Muscle of leg (tissue), 11 donors: Measurements from ENCODE around the gene KLHL10. TPM values are rescaled to one million over a fixed set of nuclear protein-coding genes. Genes with fewer than 3 reads are reported as not detected.

Experiments used
- DNase-seq: peaks from one replicate; pipeline ENCODE4 v3.0.0; 2013
- H3K27ac ChIP-seq: one replicate; pipeline ENCODE4 v1.5.1; 2013; ENCODE audit warnings: mild to moderate bottlenecking, low read length, control low read depth
- H3K27me3 ChIP-seq: one replicate; pipeline ENCODE4 v1.6.1; 2013; ENCODE audit warnings: low read length; ENCODE audit not compliant: control insufficient read depth, insufficient read depth
- H3K36me3 ChIP-seq: one replicate; pipeline ENCODE4 v1.6.1; 2013; ENCODE audit warnings: low read length; ENCODE audit not compliant: control insufficient read depth, insufficient read depth
- H3K4me1 ChIP-seq: one replicate; pipeline ENCODE4 v1.6.1; 2013; ENCODE audit warnings: low read length; ENCODE audit not compliant: control insufficient read depth, insufficient read depth
- H3K4me3 ChIP-seq: one replicate; pipeline ENCODE4 v1.5.1; 2013; ENCODE audit warnings: low read length, control low read depth
- H3K9me3 ChIP-seq: replicated peaks from 2 replicates; pipeline ENCODE4 v1.6.1; 2013; ENCODE audit warnings: low read depth, low read length; ENCODE audit not compliant: control insufficient read depth
- WGBS: methylation state at CpG from one replicate; pipeline ENCODE4 v1.1.5; 2013; ENCODE audit warnings: missing lambda C conversion rate; ENCODE audit not compliant: insufficient coverage; 5-methylcytosine and 5-hydroxymethylcytosine counted together
- polyA plus RNA-seq, 8 donors: library from polyadenylated mRNA; unstranded; fragments of 120-200 nt; gene quantifications; one replicate each; pipeline versions ENCODE4 v1.2.1 to v1.2.3, GENCODE V29; 2013; ENCODE audit warnings: inconsistent platforms in 1 of 8, low replicate concordance in 1 of 8; ENCODE audit not compliant: insufficient read length in 8 of 8, insufficient read depth in 1 of 8
- total RNA-seq: library from RNA; stranded (reverse); fragments of 120-200 nt; gene quantifications from one replicate; pipeline ENCODE4 v1.2.4, GENCODE V29; 2013

KLHL10 gene
- total and polyA plus RNA-seq, 9 donors, result 0.08 to 0.51 (median 0.20) TPM; not detected in 1

- Histone ChIP-seq H3K4me3 (no peak overlapping the region), H3K27ac (no peak overlapping the region), H3K36me3 (no peaks in the 10 kb centered on the region), H3K9me3 (no peaks in the 10 kb centered on the region), H3K4me1 (peaks cover 16% of the 10 kb centered on the region), H3K27me3 (no peaks in the 10 kb centered on the region)
- no peak for DNase-seq
- WGBS, result 100% methylated on average over 1 of the region's 3 CpGs
Observed at GRCh38 chr17:41860254-41860931, 22.8 kb downstream of the KLHL10 start.

DNA sequence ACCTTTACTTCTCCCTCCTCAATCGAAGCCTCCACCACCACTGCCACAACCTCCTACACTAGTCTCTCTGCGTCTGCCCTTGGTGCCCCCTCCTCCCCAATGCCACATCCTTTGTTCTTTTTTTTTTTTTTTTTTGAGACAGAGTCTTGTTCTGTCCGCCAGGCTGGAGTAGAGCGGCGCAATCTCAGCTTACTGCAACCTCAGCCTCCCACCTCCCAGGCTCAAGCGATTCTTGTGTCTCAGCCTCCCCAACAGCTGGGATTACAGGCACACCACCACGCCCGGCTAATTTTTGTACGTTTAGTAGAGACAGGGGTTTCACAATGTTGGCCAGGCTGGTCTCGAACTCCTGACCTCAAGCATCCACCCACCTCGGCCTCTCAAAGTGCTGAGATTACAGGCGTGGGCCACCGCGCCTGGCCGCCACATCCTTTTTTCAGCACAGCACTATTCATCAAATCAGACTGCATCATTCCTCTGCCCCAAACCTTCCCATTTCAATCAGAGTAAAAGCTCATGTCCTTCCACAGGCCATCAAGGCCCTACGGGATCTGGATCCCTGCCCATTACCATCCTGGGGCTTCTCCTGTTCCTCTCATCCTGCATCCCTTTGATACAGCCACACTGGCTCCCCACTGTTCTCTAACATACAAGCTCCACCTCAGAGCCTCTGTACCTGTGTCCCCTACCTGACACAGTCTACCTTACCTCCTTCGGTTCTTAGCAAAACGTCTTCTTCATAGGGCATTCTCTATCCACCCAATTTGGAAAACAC lies 25.6 kb downstream of the KLHL10 start:
- 65% methylated on average over 12 of the region's 18 CpGs for WGBS

GRCh38 chr17:41864498-41864835 lies 26.8 kb downstream of the KLHL10 start:
- peaks cover 22% of the 10 kb centered on the region for H3K36me3 ChIP-seq
- peak overlapping the region; percentile 91 for H3K27ac ChIP-seq
- 0% methylated on average over 25 of the region's 25 CpGs for WGBS
- DNase-seq, result no peak
- peaks cover 18% of the 10 kb centered on the region for H3K4me1 ChIP-seq
- H3K9me3 ChIP-seq, result no peaks in the 10 kb centered on the region
- no peaks in the 10 kb centered on the region for H3K27me3 ChIP-seq
- peak overlapping the region; percentile 74 for H3K4me3 ChIP-seq

More for the DNA sequence above, 25.6 kb downstream of the KLHL10 start:
- H3K27me3 ChIP-seq, result no peaks in the 10 kb centered on the region
- no peaks in the 10 kb centered on the region for H3K9me3 ChIP-seq
- H3K4me1 ChIP-seq, result peaks cover 18% of the 10 kb centered on the region
- no peak overlapping the region for H3K27ac ChIP-seq
- DNase-seq, result peak; percentile 12
- H3K36me3 ChIP-seq, result peaks cover 16% of the 10 kb centered on the region
- H3K4me3 ChIP-seq, result peak overlapping the region; percentile 74

DNA sequence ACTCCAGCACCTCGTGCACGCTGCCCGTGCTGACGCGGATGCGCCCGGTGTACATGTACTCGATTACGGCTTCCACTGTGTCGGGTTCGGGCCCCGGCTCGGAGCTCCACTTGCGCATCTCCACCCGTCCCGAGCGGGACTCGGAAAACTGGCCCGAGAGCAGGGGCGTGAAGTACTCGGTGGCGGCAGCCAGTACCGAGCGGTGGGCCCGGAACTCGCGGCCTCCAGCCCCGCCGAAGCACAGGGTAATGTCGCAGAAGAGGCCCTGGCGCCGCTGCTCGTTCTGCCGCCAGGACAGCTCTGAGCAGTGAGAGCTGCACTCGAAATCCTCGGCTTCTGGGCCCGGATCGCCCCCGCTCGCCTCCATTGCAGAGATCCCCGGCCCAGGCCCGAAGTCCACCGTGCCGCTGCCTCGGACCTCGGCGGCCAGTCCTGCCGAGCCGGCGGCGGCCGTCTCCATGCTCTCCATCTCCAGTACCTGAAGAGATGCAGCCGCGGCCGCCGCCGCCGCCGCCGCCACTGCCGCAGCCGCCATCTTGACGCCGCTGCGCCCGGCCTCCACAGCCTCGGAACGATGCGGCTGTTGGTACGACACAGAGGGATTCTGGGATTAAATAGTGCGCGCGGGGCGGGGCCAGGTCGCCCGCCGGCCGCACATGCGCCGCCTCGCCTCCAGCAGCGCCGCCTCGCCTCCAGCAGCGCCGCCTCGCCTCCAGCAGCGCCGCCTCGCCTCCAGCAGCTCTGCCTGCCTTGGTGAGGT lies 27.4 kb downstream of the KLHL10 start, which contains the start of gene KLHL11:
KLHL11 (minus strand) TSS at position 588 of the 760 bp plus-strand sequence; CDS start at position 535, 53 bp downstream.
- DNase-seq, result peak; percentile 96
- H3K9me3 ChIP-seq, result no peaks in the 10 kb centered on the region
- WGBS, result under 1% methylated on average over 90 of the region's 90 CpGs

DNA sequence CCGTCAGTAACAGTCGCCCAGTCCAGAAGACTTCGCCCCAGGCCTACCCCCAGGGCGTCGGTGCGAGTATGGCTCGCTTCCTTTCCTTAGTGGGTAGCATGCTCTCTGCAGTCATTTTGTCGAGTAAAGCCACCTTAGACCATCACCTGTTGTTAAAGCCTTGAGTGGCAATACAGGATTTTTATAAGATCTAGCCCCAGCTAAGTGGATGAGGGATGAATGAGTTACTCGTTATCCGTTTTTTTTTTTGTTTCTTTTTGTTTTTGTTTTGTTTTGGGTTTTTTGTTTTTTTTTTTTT lies 27.9 kb downstream of the KLHL10 start:
- H3K27ac ChIP-seq, result peak overlapping the region; percentile 66
- H3K4me3 ChIP-seq, result peak overlapping the region; percentile 44
- H3K9me3 ChIP-seq, result no peaks in the 10 kb centered on the region
- no peaks in the 10 kb centered on the region for H3K27me3 ChIP-seq
- WGBS, result 0% methylated on average over 6 of the region's 10 CpGs
- no peak for DNase-seq
- peaks cover 18% of the 10 kb centered on the region for H3K4me1 ChIP-seq
- peaks cover 33% of the 10 kb centered on the region for H3K36me3 ChIP-seq

More for the DNA sequence above, 27.4 kb downstream of the KLHL10 start, which contains the start of gene KLHL11:
- Histone ChIP-seq H3K4me1 (peaks cover 18% of the 10 kb centered on the region), H3K27me3 (no peaks in the 10 kb centered on the region), H3K4me3 (peak within 1 kb of the TSS; percentile 74), H3K36me3 (peaks cover 28% of the 10 kb centered on the region), H3K27ac (peak within 1 kb of the TSS; percentile 91)

DNA sequence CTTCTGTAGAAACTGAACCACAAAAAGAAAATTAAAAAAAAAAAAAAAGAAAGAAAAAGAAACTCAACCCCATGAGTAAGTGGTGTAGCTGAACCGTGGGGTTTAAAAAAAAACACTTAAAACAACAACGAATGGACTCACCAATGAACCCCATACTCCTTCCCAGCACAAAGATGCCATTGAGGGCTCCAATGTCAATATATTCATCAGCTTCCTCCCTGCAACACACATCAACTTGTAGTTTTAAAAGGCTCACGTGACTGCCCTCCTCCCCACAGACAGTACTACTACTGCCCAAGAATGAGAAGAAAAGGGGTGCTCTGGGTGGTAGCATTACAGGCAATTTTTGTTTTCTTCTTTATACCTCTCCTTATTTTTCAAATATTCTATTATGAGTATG lies 30.9 kb downstream of the KLHL10 start:
- peaks cover 59% of the 10 kb centered on the region for H3K36me3 ChIP-seq
- 89% methylated on average over 1 of the region's 3 CpGs for WGBS
- H3K27ac ChIP-seq, result no peak overlapping the region
- no peak overlapping the region for H3K4me3 ChIP-seq
- no peaks in the 10 kb centered on the region for H3K9me3 ChIP-seq
- H3K27me3 ChIP-seq, result no peaks in the 10 kb centered on the region
- H3K4me1 ChIP-seq, result peaks cover 9% of the 10 kb centered on the region
- no peak for DNase-seq

DNA sequence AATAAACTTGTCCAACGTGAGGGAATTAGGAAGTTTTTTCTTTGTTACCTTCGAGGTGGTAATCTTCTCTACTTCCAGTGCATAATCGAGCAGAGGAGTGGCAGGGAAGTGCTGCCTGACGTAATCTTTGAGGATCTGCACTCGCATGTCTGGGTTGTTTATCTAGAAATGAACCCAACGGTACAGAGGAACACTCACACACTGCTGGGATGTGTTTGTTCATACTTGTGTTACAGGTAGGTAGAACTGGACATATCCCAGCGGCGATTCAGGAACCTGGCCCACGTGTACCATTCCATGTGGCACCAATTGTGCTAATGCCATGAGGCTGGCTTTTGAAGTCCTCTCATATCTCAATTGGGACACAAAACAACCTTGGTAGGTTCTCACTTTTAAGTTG lies 31.8 kb downstream of the KLHL10 start:
- no peak for DNase-seq

DNA sequence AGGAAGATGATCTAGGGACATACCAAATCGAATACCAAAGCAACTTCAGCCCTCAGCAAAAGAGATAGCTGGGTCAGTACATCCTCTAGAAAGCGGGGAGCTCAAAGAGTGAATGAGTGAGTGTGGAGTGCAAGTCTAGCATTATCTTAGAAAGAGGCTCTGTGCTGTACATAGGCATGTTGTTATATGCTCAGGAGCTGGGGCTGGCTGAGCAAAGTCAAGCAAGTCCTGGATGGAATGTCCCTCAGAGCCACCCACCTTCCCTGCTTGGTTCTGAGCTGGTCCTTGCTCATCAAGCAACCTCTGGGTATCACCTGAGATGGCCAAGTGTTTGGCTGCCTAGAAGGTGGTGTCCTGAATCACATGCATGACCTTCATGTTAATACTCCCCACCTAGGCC lies 32.5 kb downstream of the KLHL10 start:
- Histone ChIP-seq H3K9me3 (no peaks in the 10 kb centered on the region), H3K36me3 (peaks cover 68% of the 10 kb centered on the region), H3K27me3 (no peaks in the 10 kb centered on the region), H3K4me1 (peaks cover 2% of the 10 kb centered on the region), H3K4me3 (no peak overlapping the region), H3K27ac (no peak overlapping the region)
- no CpG with 5 or more reads among the region's 2 CpGs for WGBS
- DNase-seq, result no peak

More for the DNA sequence above, 31.8 kb downstream of the KLHL10 start:
- Histone ChIP-seq H3K27ac (no peak overlapping the region), H3K36me3 (peaks cover 68% of the 10 kb centered on the region), H3K9me3 (no peaks in the 10 kb centered on the region), H3K4me3 (no peak overlapping the region), H3K27me3 (no peaks in the 10 kb centered on the region), H3K4me1 (peaks cover 2% of the 10 kb centered on the region)
- WGBS, result 92% methylated on average over 6 of the region's 9 CpGs

GRCh38 chr17:41870627-41871026 lies 33.0 kb downstream of the KLHL10 start:
- no peaks in the 10 kb centered on the region for H3K4me1 ChIP-seq
- DNase-seq, result no peak
- WGBS, result 84% methylated on average over 5 of the region's 7 CpGs
- H3K36me3 ChIP-seq, result peaks cover 68% of the 10 kb centered on the region
- H3K4me3 ChIP-seq, result no peak overlapping the region
- no peaks in the 10 kb centered on the region for H3K9me3 ChIP-seq
- no peaks in the 10 kb centered on the region for H3K27me3 ChIP-seq
- no peak overlapping the region for H3K27ac ChIP-seq

GRCh38 chr17:41871789-41872188 lies 34.2 kb downstream of the KLHL10 start:
- Histone ChIP-seq H3K27ac (no peak overlapping the region), H3K36me3 (peaks cover 64% of the 10 kb centered on the region), H3K4me1 (no peaks in the 10 kb centered on the region), H3K27me3 (no peaks in the 10 kb centered on the region), H3K9me3 (no peaks in the 10 kb centered on the region), H3K4me3 (no peak overlapping the region)
- WGBS, result 95% methylated on average over 6 of the region's 10 CpGs
- no peak for DNase-seq
